Peyer's patch (tissue), 4 donors: ENCODE data around the gene MATK.

ENCODE experiments used
- POLR2A ChIP-seq, 2 donors: fragments of 450-650 bp; IDR thresholded peaks; one replicate each; pipeline ENCODE4 v1.5.1; 2017; ENCODE audit warnings: antibody characterized with exemption in 2 of 2, mild to moderate bottlenecking in 2 of 2, moderate library complexity in 2 of 2
- TF ChIP-seq, protein P1 (sequence below), 6 experiments: fragments of 450-650 bp in 4 of 6; fragments of 200-600 bp in 2 of 6; sonication (generic) in 1 of 6; IDR thresholded peaks; one replicate each; pipeline ENCODE4 v1.5.1; 2017 to 2019; ENCODE audit warnings: antibody characterized with exemption in 6 of 6, mild to moderate bottlenecking in 3 of 6, moderate library complexity in 1 of 6

DNA sequence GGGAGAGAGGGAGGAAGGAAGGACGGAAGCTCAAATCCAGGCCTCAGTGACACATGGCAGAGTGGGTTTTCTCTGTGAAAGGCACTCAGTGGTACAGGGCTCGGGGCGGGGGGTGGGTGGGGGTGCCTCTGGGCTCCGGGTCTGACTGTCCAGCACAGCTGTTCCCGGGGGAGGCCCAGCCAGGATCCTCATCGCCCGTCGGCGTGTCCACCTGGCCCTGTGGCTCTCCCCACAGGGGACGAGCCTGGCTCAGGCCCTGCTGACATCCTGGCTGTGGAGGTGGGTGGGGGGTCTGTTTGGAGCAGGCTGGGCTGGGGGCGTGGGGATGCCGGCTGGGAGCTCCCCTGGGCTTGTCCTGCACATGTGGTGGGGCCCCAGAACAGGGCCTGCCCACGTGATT lies 18.2 kb upstream of the MATK start:
- no peak for TF ChIP-seq POLR2A (IDR thresholded peaks at IDR 0.05)
- TF ChIP-seq, protein P1, sequence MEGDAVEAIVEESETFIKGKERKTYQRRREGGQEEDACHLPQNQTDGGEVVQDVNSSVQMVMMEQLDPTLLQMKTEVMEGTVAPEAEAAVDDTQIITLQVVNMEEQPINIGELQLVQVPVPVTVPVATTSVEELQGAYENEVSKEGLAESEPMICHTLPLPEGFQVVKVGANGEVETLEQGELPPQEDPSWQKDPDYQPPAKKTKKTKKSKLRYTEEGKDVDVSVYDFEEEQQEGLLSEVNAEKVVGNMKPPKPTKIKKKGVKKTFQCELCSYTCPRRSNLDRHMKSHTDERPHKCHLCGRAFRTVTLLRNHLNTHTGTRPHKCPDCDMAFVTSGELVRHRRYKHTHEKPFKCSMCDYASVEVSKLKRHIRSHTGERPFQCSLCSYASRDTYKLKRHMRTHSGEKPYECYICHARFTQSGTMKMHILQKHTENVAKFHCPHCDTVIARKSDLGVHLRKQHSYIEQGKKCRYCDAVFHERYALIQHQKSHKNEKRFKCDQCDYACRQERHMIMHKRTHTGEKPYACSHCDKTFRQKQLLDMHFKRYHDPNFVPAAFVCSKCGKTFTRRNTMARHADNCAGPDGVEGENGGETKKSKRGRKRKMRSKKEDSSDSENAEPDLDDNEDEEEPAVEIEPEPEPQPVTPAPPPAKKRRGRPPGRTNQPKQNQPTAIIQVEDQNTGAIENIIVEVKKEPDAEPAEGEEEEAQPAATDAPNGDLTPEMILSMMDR (IDR thresholded peaks at IDR 0.05) = no peak
